Panc1 (cell line): ENCODE measurements around the gene JMY. TPM values are rescaled to one million over a fixed set of nuclear protein-coding genes. Genes with fewer than 3 reads are reported as not detected.

Source experiments
- ATAC-seq: fragments of 200-7000 bp; cut with Tn5 transposase; 2 replicates; pipeline ENCODE4 v1.9.1; 2020; ENCODE audit warnings: mild to moderate bottlenecking, moderate library complexity
- BruUV-seq: library from RNA; stranded (reverse); fragments of 400-500 nt; replicated peaks from 2 replicates; lab custom pipeline; 2021; lab: Mats Ljungman, UMichigan
- CTCF ChIA-PET: fragments of 300-600 bp; sonication (Branson Sonifier 250); formaldehyde crosslinking; loops from one replicate; lab custom pipeline; 2022; ENCODE audit warnings: antibody characterized with exemption; lab: Charles Lee
- POLR2A ChIA-PET: fragments of 300-600 bp; sonication (Branson Sonifier 250); formaldehyde crosslinking; loops from one replicate; lab custom pipeline; 2022; ENCODE audit warnings: antibody characterized with exemption; lab: Charles Lee
- DNase-seq: peaks from one replicate; pipeline ENCODE4 v3.0.0-alpha.2; 2010; ENCODE audit warnings: low read depth, low spot score
- H3K27ac ChIP-seq: 2 replicates; pipeline ENCODE4 v1.5.1; 2011; ENCODE audit warnings: mild to moderate bottlenecking, low read length, inconsistent platforms
- H3K27me3 ChIP-seq: fragments of 200-500 bp; sonication (Bioruptor generic); 2 replicates; pipeline ENCODE4 v1.6.0; 2014; ENCODE audit warnings: low read length, inconsistent platforms; ENCODE audit not compliant: control insufficient read depth, insufficient read depth
- H3K36me3 ChIP-seq: fragments of 200-500 bp; sonication (Bioruptor generic); 2 replicates; pipeline ENCODE4 v1.5.1; 2014; ENCODE audit warnings: inconsistent platforms, mild to moderate bottlenecking, low read length, moderate library complexity; ENCODE audit not compliant: control insufficient read depth, insufficient read depth
- H3K4me1 ChIP-seq: 2 replicates; pipeline ENCODE4 v1.5.1; 2011; ENCODE audit warnings: inconsistent platforms, mild to moderate bottlenecking, low read length, moderate library complexity; ENCODE audit not compliant: control insufficient read depth, insufficient read depth
- H3K4me3 ChIP-seq, 2 experiments: 2 replicates each; pipeline ENCODE4 v1.5.1; 2011 to 2012; ENCODE audit warnings: low read depth in 2 of 2, low read length in 2 of 2, mild to moderate bottlenecking in 2 of 2, inconsistent platforms in 1 of 2, moderate library complexity in 1 of 2
- H3K9me3 ChIP-seq: fragments of 200-500 bp; sonication (Bioruptor generic); 2 replicates; pipeline ENCODE4 v1.5.1; 2014; ENCODE audit warnings: low read depth, mild to moderate bottlenecking, inconsistent platforms, low read length, moderate library complexity; ENCODE audit not compliant: control insufficient read depth, insufficient read depth
- CTCF ChIP-seq: fragments of 450-650 bp; IDR thresholded peaks from 2 replicates; pipeline ENCODE4 v1.5.1; 2017; ENCODE audit warnings: mild to moderate bottlenecking
- POLR2AphosphoS5 ChIP-seq: IDR thresholded peaks from 2 replicates; pipeline ENCODE4 v1.6.1; 2012; ENCODE audit warnings: mild to moderate bottlenecking, low read depth, low read length, moderate library complexity
- REST ChIP-seq, 2 experiments: IDR thresholded peaks; 2 replicates each; pipeline ENCODE4 v1.6.1; 2011 to 2012; ENCODE audit warnings: low read depth in 2 of 2, control low read depth in 1 of 2, low read length in 1 of 2, mild to moderate bottlenecking in 1 of 2, moderate library complexity in 1 of 2; ENCODE audit not compliant: insufficient read depth in 1 of 2
- SIN3A ChIP-seq: IDR thresholded peaks from 2 replicates; pipeline ENCODE4 v1.6.1; 2012; ENCODE audit warnings: low read depth, mild to moderate bottlenecking, low read length, moderate library complexity, borderline replicate concordance; ENCODE audit not compliant: insufficient read depth
- TCF7L2 ChIP-seq: IDR thresholded peaks from 2 replicates; pipeline ENCODE4 v1.6.1; 2011; ENCODE audit warnings: mild to moderate bottlenecking, low read depth, low read length, inconsistent platforms
- in situ Hi-C: cut with HindIII; loops from 2 replicates; pipeline ENCODE4 v1.10.0; 2016; ENCODE audit warnings: low sequenced_read_pairs, low pct_unique_long_range_greater_than_20kb
- intact Hi-C: fragments of 100-400 bp; cut with micrococcal nuclease; formaldehyde crosslinking; loops from one replicate; pipeline ENCODE4 v1.10.0; 2022; ENCODE audit not compliant: unreplicated experiment
- total RNA-seq: library from RNA; stranded (reverse); gene quantifications from one replicate; pipeline ENCODE4 v1.2.1, GENCODE V29; 2021; ENCODE audit not compliant: unreplicated experiment

The JMY gene
- total RNA-seq, 1 experiment from 2014 or later = 6.1 TPM

- ATAC-seq = no peak
- CTCF ChIA-PET = no interaction called here
- intact Hi-C loops (no loop called here), in situ Hi-C loops (no loop called here)
- DNase-seq = no peak
- Histone ChIP-seq H3K9me3 (no peaks in the 10 kb centered on the region), H3K27ac (no peak overlapping the region), H3K36me3 (no peaks in the 10 kb centered on the region), H3K4me1 (no peaks in the 10 kb centered on the region), H3K4me3 (no peak overlapping the region), H3K27me3 (no peaks in the 10 kb centered on the region)
- TF ChIP-seq POLR2AphosphoS5 (no peak), TCF7L2 (no peak), CTCF (no peak), SIN3A (no peak), REST (IDR thresholded peaks at IDR 0.05; ENCODE audit: insufficient read depth in 1 of 2, low read depth in 2 of 2, low read length in 1 of 2) (no peak)
- POLR2A ChIA-PET = no interaction called here
- no TSS peak for BruUV-seq
Measured at GRCh38 chr5:79269733-79270166, 33.8 kb downstream of the JMY start.

- DNase-seq = no peak
- no peak for ATAC-seq
- TF ChIP-seq TCF7L2 = no peak
- no peak for TF ChIP-seq SIN3A
- no peak for TF ChIP-seq REST (IDR thresholded peaks at IDR 0.05; ENCODE audit: insufficient read depth in 1 of 2, low read depth in 2 of 2, low read length in 1 of 2)
- TF ChIP-seq CTCF = no peak
- Histone ChIP-seq H3K27me3 (no peaks in the 10 kb centered on the region), H3K36me3 (no peaks in the 10 kb centered on the region), H3K9me3 (no peaks in the 10 kb centered on the region), H3K4me3 (no peak overlapping the region), H3K27ac (no peak overlapping the region), H3K4me1 (no peaks in the 10 kb centered on the region)
- intact Hi-C loops = no loop called here
- in situ Hi-C loops = no loop called here
- no TSS peak for BruUV-seq
- CTCF ChIA-PET = no interaction called here
- POLR2A ChIA-PET = no interaction called here
Measured at GRCh38 chr5:79273341-79273740, 37.4 kb downstream of the JMY start.
